ENCODE data around the gene SPDYA. TPM values are rescaled to one million over a fixed set of nuclear protein-coding genes. Genes with fewer than 3 reads are reported as not detected.

Gene SPDYA
- total RNA-seq, 1 experiment from 2014 or later, result 0.69 TPM

DNA sequence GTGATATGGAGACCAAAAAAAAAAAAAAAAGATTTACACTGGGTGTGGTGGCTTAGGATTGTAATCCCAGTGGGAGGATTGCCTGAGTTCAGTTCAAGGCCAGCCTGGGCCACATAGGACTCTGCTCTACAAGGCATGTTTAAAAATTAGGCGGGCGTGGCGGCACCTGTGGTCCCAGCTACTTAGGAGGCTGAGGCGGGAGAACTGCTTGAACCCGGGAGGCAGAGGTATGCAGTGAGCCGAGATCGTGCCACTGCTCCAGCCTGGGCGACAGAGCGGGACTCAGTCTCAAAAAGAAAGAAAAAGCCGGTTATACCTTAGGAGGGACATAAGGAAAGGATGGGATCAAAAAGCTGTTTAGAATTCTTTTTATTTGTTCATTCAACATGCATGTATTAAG, 707 bp upstream of the SPDYA start:
- Histone ChIP-seq H2AFZ (ENCODE audit: low read length) (peak overlapping the region; percentile 41), H3K27ac (ENCODE audit: low read length) (peak overlapping the region; percentile 14; the same call in 1 of the 2 replicates), H4K20me1 (ENCODE audit: low read length) (no peaks in the 10 kb centered on the region), H3K36me3 (ENCODE audit: low read depth, low read length) (peaks cover 4% of the 10 kb centered on the region; the same call in 1 of the 2 replicates), H3K9me2 (replicated peaks; ENCODE audit: low read length) (no peaks in the 10 kb centered on the region), H3K4me2 (ENCODE audit: low read length) (peak overlapping the region; percentile 42), H3K4me1 (ENCODE audit: insufficient read depth, low read length) (no peaks in the 10 kb centered on the region), H3K9ac (ENCODE audit: low read length) (0 out of 2 replicates have a peak overlapping the region, but pooled peaks have one; percentile 6), H3K4me3 (ENCODE audit: low read length) (peak overlapping the region; percentile 45), H3F3A (ENCODE audit: low read length, unreplicated experiment) (no peaks in the 10 kb centered on the region), H3K27me3 (ENCODE audit: low read length) (no peaks in the 10 kb centered on the region), H3K79me2 (ENCODE audit: low read length) (no peaks in the 10 kb centered on the region), H3K9me3 (ENCODE audit: low read length) (no peaks in the 10 kb centered on the region)
- POLR2A ChIA-PET (ENCODE audit: unreplicated experiment), result interaction anchor here (0.6 kb wide), 1 partner anchor 1336 kb away, joined by 5 read pairs; no protein-coding TSS in a partner anchor
- DNase-seq (no peak), ATAC-seq (peak; percentile 12)
- intact Hi-C loops (cut with micrococcal nuclease), result no loop called here
- CTCF ChIA-PET, result interaction anchor here (0.7 kb wide), 1 partner anchor 80 kb away, joined by 6 read pairs; no protein-coding TSS in a partner anchor
- no peak for TF ChIP-seq EZH2phosphoT487 (IDR thresholded peaks at IDR 0.05; ENCODE audit: borderline replicate concordance, low read length)
- TF ChIP-seq, protein P1, sequence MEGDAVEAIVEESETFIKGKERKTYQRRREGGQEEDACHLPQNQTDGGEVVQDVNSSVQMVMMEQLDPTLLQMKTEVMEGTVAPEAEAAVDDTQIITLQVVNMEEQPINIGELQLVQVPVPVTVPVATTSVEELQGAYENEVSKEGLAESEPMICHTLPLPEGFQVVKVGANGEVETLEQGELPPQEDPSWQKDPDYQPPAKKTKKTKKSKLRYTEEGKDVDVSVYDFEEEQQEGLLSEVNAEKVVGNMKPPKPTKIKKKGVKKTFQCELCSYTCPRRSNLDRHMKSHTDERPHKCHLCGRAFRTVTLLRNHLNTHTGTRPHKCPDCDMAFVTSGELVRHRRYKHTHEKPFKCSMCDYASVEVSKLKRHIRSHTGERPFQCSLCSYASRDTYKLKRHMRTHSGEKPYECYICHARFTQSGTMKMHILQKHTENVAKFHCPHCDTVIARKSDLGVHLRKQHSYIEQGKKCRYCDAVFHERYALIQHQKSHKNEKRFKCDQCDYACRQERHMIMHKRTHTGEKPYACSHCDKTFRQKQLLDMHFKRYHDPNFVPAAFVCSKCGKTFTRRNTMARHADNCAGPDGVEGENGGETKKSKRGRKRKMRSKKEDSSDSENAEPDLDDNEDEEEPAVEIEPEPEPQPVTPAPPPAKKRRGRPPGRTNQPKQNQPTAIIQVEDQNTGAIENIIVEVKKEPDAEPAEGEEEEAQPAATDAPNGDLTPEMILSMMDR (conservative IDR thresholded peaks at IDR 0.05; ENCODE audit: low read depth, low read length), result no peak
- TF ChIP-seq EZH2 (IDR thresholded peaks at IDR 0.05; ENCODE audit: low read length, unreplicated experiment), result no peak
- BruUV-seq (replicated peaks), result no TSS peak

DNA sequence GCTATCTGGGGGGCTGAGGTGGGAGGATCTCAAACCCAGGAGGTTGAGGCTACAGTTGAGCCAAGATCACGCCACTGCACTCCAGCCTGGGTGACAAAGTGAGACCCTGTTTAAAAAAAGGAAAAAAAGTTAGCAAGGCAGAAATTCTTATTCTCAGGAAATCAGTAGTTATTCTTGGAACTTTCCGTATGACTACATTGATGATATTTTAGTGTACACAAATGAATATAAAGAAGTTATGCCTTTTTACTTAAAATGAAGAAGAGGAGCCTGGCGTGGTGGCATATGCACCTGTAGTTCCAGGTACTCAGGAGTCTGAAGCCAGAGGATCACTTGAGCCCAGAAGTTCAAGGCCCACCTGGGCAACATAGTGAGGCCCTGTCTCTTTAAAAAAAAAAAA, 7.4 kb downstream of the SPDYA start:
- Histone ChIP-seq H3K9me2 (replicated peaks; ENCODE audit: low read length) (no peaks in the 10 kb centered on the region), H3K79me2 (ENCODE audit: low read length) (no peaks in the 10 kb centered on the region), H3K9ac (ENCODE audit: low read length) (no peak overlapping the region), H3K27me3 (ENCODE audit: low read length) (no peaks in the 10 kb centered on the region), H2AFZ (ENCODE audit: low read length) (no peak overlapping the region), H3F3A (ENCODE audit: low read length, unreplicated experiment) (no peaks in the 10 kb centered on the region), H3K36me3 (ENCODE audit: low read depth, low read length) (no peaks in the 10 kb centered on the region), H3K4me1 (ENCODE audit: insufficient read depth, low read length) (no peaks in the 10 kb centered on the region), H3K27ac (ENCODE audit: low read length) (no peak overlapping the region), H3K9me3 (ENCODE audit: low read length) (no peaks in the 10 kb centered on the region), H3K4me3 (ENCODE audit: low read length) (no peak overlapping the region), H3K4me2 (ENCODE audit: low read length) (no peak overlapping the region), H4K20me1 (ENCODE audit: low read length) (no peaks in the 10 kb centered on the region)
- ATAC-seq (no peak), DNase-seq (no peak)
- intact Hi-C loops (cut with micrococcal nuclease), result no loop called here
- CTCF ChIA-PET, result no interaction called here
- no peak for TF ChIP-seq EZH2phosphoT487 (IDR thresholded peaks at IDR 0.05; ENCODE audit: borderline replicate concordance, low read length)
- TF ChIP-seq EZH2 (IDR thresholded peaks at IDR 0.05; ENCODE audit: low read length, unreplicated experiment), result no peak
- TF ChIP-seq, protein P1 (conservative IDR thresholded peaks at IDR 0.05; ENCODE audit: low read depth, low read length), result no peak
- POLR2A ChIA-PET (ENCODE audit: unreplicated experiment), result no interaction called here
- no TSS peak for BruUV-seq (replicated peaks)

DNA sequence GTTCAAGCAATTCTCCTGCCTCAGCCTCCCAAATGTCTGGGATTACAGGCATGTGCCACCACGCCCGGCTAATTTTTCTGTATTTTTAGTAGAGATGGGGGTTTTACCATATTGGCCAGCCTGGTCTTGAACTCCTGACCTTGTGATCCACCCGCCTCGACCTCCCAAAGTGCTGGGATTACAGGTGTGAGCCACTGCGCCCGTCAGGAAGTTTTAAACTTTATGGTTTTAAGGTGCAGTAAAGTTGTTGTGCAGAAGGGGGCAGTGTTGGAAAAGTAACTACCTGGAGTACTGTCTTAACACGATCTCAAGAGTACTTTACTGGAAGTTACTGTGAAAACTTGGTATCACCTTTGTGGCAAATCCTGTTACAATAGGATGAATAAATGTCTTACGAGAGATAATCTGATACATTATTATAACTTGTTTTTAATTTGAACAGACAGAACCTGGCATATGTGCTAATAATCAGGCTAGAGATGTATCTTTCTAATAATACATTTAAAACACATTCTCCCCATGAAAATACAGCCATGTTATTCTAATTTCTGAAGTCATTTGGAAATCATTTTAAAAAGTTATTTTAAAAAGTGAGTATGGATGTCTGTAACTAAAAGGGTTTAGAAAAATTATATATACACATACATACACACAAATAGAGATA, 10.8 kb downstream of the SPDYA start:
- intact Hi-C loops (cut with micrococcal nuclease), result loop anchor here (1.0 to 2.0 kb wide), 3 partner anchors 33 to 131 kb away; no protein-coding TSS in a partner anchor
- no TSS peak for BruUV-seq (replicated peaks)
- Histone ChIP-seq H3K9ac (ENCODE audit: low read length) (no peak overlapping the region), H3K9me3 (ENCODE audit: low read length) (no peaks in the 10 kb centered on the region), H3K36me3 (ENCODE audit: low read depth, low read length) (no peaks in the 10 kb centered on the region), H3K79me2 (ENCODE audit: low read length) (no peaks in the 10 kb centered on the region), H4K20me1 (ENCODE audit: low read length) (no peaks in the 10 kb centered on the region), H3F3A (ENCODE audit: low read length, unreplicated experiment) (no peaks in the 10 kb centered on the region), H2AFZ (ENCODE audit: low read length) (no peak overlapping the region), H3K27ac (ENCODE audit: low read length) (no peak overlapping the region), H3K9me2 (replicated peaks; ENCODE audit: low read length) (no peaks in the 10 kb centered on the region), H3K4me2 (ENCODE audit: low read length) (no peak overlapping the region), H3K4me1 (ENCODE audit: insufficient read depth, low read length) (no peaks in the 10 kb centered on the region), H3K4me3 (ENCODE audit: low read length) (no peak overlapping the region), H3K27me3 (ENCODE audit: low read length) (no peaks in the 10 kb centered on the region)
- CTCF ChIA-PET, result no interaction called here
- POLR2A ChIA-PET (ENCODE audit: unreplicated experiment), result no interaction called here
- ATAC-seq, result peak; percentile 77
- peak; percentile 80 for DNase-seq
- TF ChIP-seq EZH2phosphoT487 (IDR thresholded peaks at IDR 0.05; ENCODE audit: borderline replicate concordance, low read length) (no peak), EZH2 (IDR thresholded peaks at IDR 0.05; ENCODE audit: low read length, unreplicated experiment) (no peak)
- TF ChIP-seq, protein P1 (conservative IDR thresholded peaks at IDR 0.05; ENCODE audit: low read depth, low read length), result peak; percentile 69
